Fibroblast of pulmonary artery (primary cell): ENCODE measurements around the gene CD2AP.

Source experiments
- DNase-seq: peaks from one replicate; pipeline ENCODE4 v3.0.0-alpha.2; 2010; ENCODE audit warnings: low read depth
- H3K4me3 ChIP-seq: replicated peaks from 2 replicates; pipeline ENCODE4 v1.5.1; 2011; ENCODE audit warnings: low read depth, mild to moderate bottlenecking, control low read depth, low read length, moderate library complexity
- CTCF ChIP-seq: IDR thresholded peaks from 2 replicates; pipeline ENCODE4 v1.5.1; 2011; ENCODE audit warnings: mild to moderate bottlenecking, control low read depth, low read length, inconsistent platforms; ENCODE audit errors: missing control alignments

Gene CD2AP

DNA sequence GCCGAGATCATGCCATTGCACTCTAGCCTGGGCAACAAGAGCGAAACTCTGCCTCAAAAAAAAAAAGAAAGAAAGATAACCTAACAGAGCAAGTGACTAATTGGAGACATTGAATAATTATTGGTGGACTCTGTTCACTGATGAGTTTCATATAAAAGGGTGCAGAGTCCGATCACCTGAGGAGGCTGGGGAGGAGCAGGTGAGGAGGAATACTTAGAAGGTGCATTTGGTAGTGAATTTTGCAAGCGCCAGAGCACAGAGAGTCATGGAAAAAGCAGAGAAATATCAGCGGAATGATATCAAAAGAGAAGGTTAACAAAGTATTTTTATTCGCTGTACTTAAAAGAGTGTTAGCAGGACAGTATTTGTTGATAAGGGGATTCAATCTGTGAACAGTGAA, 44.4 kb downstream of the CD2AP start:
- no peak for TF ChIP-seq CTCF
- no peak for DNase-seq
- H3K4me3 ChIP-seq: no peak overlapping the region

DNA sequence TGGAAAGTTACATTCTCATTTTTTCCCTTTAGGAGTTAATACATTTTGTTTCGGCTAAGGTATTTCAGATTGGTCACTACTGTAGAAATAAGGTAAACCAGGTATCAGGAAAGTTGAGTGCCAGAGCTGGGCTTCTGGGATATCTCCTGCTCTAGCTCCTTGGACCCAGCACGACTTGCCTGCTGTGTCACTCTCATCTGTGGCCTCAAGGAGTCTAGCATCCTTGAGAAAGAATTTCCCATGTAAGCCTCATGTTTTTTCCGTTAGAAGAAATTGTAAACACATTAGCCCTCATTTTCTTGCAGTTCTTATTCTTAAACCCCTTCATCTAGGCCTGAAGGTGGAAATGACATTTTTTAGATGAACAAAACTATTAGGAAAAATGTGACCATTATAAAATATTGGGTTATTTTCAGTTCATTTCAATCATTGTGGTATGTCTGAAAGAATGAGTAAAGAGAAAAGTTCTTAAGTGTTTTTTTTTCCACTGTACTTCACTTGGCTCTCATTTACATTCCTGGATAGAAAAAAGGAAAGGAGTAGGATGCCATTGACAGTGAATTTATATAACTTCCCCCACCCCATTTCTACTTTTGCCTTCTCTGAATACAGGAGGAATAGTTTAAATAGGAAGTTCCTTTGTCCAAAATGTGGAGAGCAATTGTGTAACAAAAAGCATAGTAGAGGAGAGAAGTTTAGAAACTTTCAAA, 46.7 kb downstream of the CD2AP start:
- no peak overlapping the region for H3K4me3 ChIP-seq
- DNase-seq: peak; percentile 39
- no peak for TF ChIP-seq CTCF

DNA sequence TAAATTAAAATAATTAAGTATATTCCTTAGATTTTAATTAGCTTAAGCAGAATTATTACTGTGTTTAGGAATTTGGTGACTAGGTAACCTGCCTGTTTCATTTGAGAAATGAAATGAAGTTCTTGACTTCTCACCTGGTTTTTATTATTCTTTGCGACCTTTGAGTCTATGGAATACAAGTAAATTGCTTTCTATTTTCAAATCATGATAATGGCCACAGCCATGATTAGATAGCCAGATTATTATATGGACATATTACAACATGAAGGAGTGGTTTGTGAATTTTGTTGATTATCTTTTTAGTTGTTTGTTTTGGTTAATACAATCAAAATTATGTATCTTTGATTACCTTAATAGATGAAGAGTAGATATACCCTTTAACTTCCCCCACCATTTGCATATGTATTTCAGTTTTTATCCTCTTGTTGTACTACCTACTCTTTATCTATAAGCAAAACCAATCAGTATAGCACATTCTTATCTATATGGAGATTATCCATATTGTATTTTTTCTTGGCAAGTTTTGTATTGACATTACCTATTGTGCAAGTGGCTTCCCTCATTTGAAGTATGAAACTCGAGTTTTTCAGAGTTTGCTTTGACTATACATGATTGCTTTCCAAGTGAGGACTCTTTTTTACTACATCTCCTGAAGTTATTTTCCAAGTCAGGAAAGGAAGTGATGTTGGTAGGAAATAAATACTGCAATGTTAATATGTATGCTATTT, 47.9 kb downstream of the CD2AP start:
- peak; percentile 4 for DNase-seq
- no peak overlapping the region for H3K4me3 ChIP-seq
- TF ChIP-seq CTCF: no peak

DNA sequence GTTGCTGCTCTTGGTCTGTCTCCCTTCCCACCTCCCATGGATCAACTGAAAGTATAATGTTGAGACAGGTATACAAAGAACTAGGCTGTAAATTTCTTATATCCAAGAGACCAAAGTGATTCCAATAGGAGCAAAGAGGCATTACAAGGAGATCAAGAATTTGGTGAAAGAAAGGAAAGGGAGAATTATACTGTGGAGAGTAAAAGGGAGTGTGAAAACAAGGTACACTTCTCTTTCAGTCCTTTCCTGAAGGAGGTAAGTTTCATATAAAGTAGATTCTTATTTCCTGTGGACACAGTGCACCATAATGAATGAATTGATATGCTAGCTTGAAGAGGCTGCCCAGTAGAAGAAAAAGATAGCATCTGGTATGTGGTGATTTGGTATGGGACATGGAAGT, 49.7 kb downstream of the CD2AP start:
- TF ChIP-seq CTCF: no peak
- DNase-seq: no peak
- H3K4me3 ChIP-seq: no peak overlapping the region

DNA sequence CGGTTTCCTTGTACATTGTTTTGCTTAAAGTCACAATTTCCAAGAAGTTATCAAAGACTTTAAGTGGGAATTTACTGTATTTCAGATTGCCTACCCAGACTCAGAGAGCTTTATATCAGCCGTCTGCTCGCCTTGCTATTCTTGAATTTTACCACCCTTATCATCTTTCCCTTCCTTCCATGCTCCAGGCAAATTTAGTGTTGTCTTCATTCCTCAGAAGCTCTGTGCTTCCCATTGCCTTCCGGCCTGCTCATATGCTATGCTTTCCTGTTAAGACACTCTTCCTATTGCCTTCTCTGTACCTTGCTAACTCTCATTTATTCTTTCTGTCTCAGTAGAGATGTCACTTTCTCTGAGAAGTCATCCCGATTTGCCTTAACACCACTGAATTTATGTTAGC, 52.1 kb downstream of the CD2AP start:
- DNase-seq: no peak

GRCh38 chr6:47532981-47533585, 55.5 kb downstream of the CD2AP start:
- TF ChIP-seq CTCF: no peak
- DNase-seq: no peak
- no peak overlapping the region for H3K4me3 ChIP-seq

More for the DNA sequence above, 52.1 kb downstream of the CD2AP start:
- no peak overlapping the region for H3K4me3 ChIP-seq
- no peak for TF ChIP-seq CTCF
